ENCODE results near the gene TXNDC9.
"Not testable (repeated sequence)": the region's sequence is repeated elsewhere in the genome, so short reads cannot be mapped to it uniquely, and the experiment has no call there.

The TXNDC9 gene

DNA sequence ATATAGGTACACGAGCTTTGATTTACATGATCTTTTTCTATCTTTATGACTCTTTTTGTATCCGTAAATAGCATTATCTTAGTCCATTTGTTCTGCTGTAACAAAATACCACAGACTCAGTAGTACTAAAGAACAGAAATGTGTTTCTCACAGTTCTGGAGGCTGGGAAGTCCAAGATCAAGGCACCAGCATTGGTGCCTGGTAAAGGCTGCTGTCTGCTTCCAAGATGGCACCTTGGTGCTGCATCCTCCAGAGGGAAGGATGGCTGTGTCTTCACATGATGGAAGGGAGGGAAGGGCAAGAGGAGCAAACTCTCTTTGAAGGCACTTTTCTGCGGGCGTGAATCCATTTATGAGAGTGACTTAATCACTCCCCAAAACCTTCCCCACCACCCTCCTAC lies 37.0 kb upstream of the TXNDC9 start:
- TF ChIP-seq, protein P1, sequence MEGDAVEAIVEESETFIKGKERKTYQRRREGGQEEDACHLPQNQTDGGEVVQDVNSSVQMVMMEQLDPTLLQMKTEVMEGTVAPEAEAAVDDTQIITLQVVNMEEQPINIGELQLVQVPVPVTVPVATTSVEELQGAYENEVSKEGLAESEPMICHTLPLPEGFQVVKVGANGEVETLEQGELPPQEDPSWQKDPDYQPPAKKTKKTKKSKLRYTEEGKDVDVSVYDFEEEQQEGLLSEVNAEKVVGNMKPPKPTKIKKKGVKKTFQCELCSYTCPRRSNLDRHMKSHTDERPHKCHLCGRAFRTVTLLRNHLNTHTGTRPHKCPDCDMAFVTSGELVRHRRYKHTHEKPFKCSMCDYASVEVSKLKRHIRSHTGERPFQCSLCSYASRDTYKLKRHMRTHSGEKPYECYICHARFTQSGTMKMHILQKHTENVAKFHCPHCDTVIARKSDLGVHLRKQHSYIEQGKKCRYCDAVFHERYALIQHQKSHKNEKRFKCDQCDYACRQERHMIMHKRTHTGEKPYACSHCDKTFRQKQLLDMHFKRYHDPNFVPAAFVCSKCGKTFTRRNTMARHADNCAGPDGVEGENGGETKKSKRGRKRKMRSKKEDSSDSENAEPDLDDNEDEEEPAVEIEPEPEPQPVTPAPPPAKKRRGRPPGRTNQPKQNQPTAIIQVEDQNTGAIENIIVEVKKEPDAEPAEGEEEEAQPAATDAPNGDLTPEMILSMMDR (conservative IDR thresholded peaks at IDR 0.05; ENCODE audit: low read length): no peak
- no peak overlapping the region for H3K4me3 ChIP-seq (ENCODE audit: low read length)
- no peak for DNase-seq (ENCODE audit: low read depth)

- not testable (repeated sequence) for DNase-seq (ENCODE audit: low read depth); H3K4me3 ChIP-seq (ENCODE audit: low read length)
Observed at GRCh38 chr2:99368854-99369253, 32.7 kb upstream of the TXNDC9 start.

- TF ChIP-seq, protein P1 (conservative IDR thresholded peaks at IDR 0.05; ENCODE audit: low read length): no peak
- no peak overlapping the region for H3K4me3 ChIP-seq (ENCODE audit: low read length)
- DNase-seq (ENCODE audit: low read depth): no peak
Observed at GRCh38 chr2:99365661-99366060, 29.5 kb upstream of the TXNDC9 start.

- no peak for DNase-seq (ENCODE audit: low read depth)
- TF ChIP-seq, protein P1 (conservative IDR thresholded peaks at IDR 0.05; ENCODE audit: low read length): no peak
- H3K4me3 ChIP-seq (ENCODE audit: low read length): no peak overlapping the region
Observed at GRCh38 chr2:99356853-99357252, 20.7 kb upstream of the TXNDC9 start.

GRCh38 chr2:99354825-99355224 lies 18.7 kb upstream of the TXNDC9 start:
- not testable (repeated sequence) for H3K4me3 ChIP-seq (ENCODE audit: low read length); DNase-seq (ENCODE audit: low read depth)

- peak; percentile 73 for DNase-seq (ENCODE audit: low read depth)
- H3K4me3 ChIP-seq (ENCODE audit: low read length): no peak overlapping the region
- TF ChIP-seq, protein P1 (conservative IDR thresholded peaks at IDR 0.05; ENCODE audit: low read length): no peak
Observed at GRCh38 chr2:99354070-99354469, 17.9 kb upstream of the TXNDC9 start.

- no peak overlapping the region for H3K4me3 ChIP-seq (ENCODE audit: low read length)
- no peak for DNase-seq (ENCODE audit: low read depth)
- TF ChIP-seq, protein P1 (conservative IDR thresholded peaks at IDR 0.05; ENCODE audit: low read length): no peak
Observed at GRCh38 chr2:99350194-99350593, 14.1 kb upstream of the TXNDC9 start.

DNA sequence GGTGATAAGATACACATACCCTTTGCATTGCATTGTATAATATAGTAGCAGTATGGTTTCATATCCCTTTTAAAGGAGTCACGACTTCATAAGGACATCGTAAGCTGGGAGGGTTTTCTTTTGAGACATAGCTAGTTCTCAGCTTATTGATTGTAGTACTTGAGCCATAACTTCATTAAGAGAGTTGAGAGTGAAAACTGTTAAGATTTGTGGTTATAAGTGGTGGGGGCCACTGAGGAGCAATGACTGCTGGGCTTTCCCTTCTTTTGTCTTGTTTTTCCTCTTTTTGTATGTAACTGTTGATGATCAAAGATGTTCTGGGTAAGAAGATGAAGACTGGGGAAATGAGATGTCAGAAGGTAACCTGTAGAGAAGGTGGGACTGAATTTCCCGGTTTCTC lies 12.0 kb upstream of the TXNDC9 start:
- H3K4me3 ChIP-seq (ENCODE audit: low read length): no peak overlapping the region
- DNase-seq (ENCODE audit: low read depth): no peak
- TF ChIP-seq, protein P1 (conservative IDR thresholded peaks at IDR 0.05; ENCODE audit: low read length): no peak

All from AG10803 (cell line).